Lower leg skin (tissue), 4 donors: ENCODE measurements around the gene ZDHHC19. TPM values are rescaled to one million over a fixed set of nuclear protein-coding genes. Genes with fewer than 3 reads are reported as not detected.
"Not testable (repeated sequence)": the region's sequence is repeated elsewhere in the genome, so short reads cannot be mapped to it uniquely, and the experiment has no call there.

Experiments used
- DNase-seq, 2 donors: peaks; one replicate each; pipeline ENCODE4 v3.0.0-alpha.2; 2019; ENCODE audit warnings: low spot score in 2 of 2
- H3K4me3 ChIP-seq: fragments of 200-600 bp; sonication (generic); 2 replicates; pipeline ENCODE4 v1.5.1; 2017; ENCODE audit warnings: mild to moderate bottlenecking, low read depth; ENCODE audit not compliant: poor library complexity, severe bottlenecking
- CTCF ChIP-seq, 3 donors: fragments of 450-650 bp; IDR thresholded peaks; one replicate each; pipeline ENCODE4 v1.5.1; 2016; ENCODE audit warnings: antibody characterized with exemption in 3 of 3, mild to moderate bottlenecking in 3 of 3, moderate library complexity in 2 of 3
- POLR2A ChIP-seq, 2 donors: fragments of 450-650 bp; IDR thresholded peaks; one replicate each; pipeline ENCODE4 v1.6.1; 2016 to 2017; ENCODE audit warnings: antibody characterized with exemption in 2 of 2, mild to moderate bottlenecking in 1 of 2, moderate library complexity in 1 of 2
- WGBS, 2 donors: methylation state at CpG; one replicate each; pipeline ENCODE4 v1.1.5; 2018; 5-methylcytosine and 5-hydroxymethylcytosine counted together
- intact Hi-C: fragments of 100-400 bp; cut with DNase I; formaldehyde crosslinking; loops from one replicate; pipeline ENCODE4 v1.15.0; 2023; ENCODE audit warnings: low total_unique reads
- total RNA-seq, 4 donors: library from RNA; depleted of rRNA; stranded (reverse); fragments of >200 nt; gene quantifications; one replicate each; pipeline ENCODE4 v1.1.0, GENCODE V29; 2016

The ZDHHC19 gene
- total RNA-seq, 4 donors from 2014 or later: not detected

- intact Hi-C loops: no loop called here
- DNase-seq: no peak
- WGBS, 2 donors: 78 to 81% methylated on average over 19 of the region's 19 CpGs
These were observed 36.0 kb downstream of the ZDHHC19 start for GRCh38 chr3:196175116-196175625.

GRCh38 chr3:196174652-196175051 is 36.5 kb downstream of the ZDHHC19 start:
- WGBS, 2 donors: 68 to 81% methylated on average over 3 of the region's 3 CpGs

More at GRCh38 chr3:196175116-196175625, 36.0 kb downstream of the ZDHHC19 start:
- TF ChIP-seq POLR2A (IDR thresholded peaks at IDR 0.05): no peak
- H3K4me3 ChIP-seq: no peak overlapping the region

DNA sequence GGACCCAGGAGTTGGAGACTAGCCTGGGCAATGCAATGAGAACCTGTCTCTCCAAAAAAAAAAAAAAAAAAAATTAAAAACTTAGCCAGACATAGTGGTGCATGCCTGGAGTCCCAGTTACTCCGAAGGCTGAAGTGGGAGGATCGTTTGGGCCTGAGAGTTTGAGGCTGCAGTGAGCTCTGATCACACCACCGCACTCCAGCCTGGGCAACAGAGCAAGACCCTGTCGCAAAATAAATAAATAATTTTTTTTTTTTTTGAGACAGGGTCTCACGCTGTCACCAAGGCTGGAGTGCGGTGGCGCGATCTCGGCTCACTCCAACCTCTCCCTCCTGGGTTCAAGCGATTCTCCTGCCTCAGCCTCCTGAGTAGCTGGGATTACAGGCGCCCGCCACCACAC is 40.9 kb downstream of the ZDHHC19 start:
- WGBS, 2 donors: 94 to 98% methylated on average over 12 of the region's 12 CpGs
- H3K4me3 ChIP-seq, DNase-seq, intact Hi-C loops: not testable (repeated sequence)

More at GRCh38 chr3:196174652-196175051, 36.5 kb downstream of the ZDHHC19 start:
- no peak overlapping the region for H3K4me3 ChIP-seq
- no peak for DNase-seq
- TF ChIP-seq POLR2A (IDR thresholded peaks at IDR 0.05) (no peak), CTCF (IDR thresholded peaks at IDR 0.05) (no peak)
- intact Hi-C loops: no loop called here

GRCh38 chr3:196169836-196170240 is 41.4 kb downstream of the ZDHHC19 start:
- 91 to 95% methylated on average over 5 of the region's 5 CpGs for WGBS, 2 donors
- H3K4me3 ChIP-seq: no peak overlapping the region
- intact Hi-C loops: no loop called here
- DNase-seq: no peak
- TF ChIP-seq POLR2A (IDR thresholded peaks at IDR 0.05): no peak
- no peak for TF ChIP-seq CTCF (IDR thresholded peaks at IDR 0.05)

GRCh38 chr3:196168808-196169391 is 42.3 kb downstream of the ZDHHC19 start:
- intact Hi-C loops: no loop called here
- DNase-seq: no peak
- TF ChIP-seq CTCF (IDR thresholded peaks at IDR 0.05): no peak
- TF ChIP-seq POLR2A (IDR thresholded peaks at IDR 0.05): no peak
- no peak overlapping the region for H3K4me3 ChIP-seq
- 56 to 58% methylated on average over 6 of the region's 6 CpGs for WGBS, 2 donors

GRCh38 chr3:196166741-196167140 is 44.5 kb downstream of the ZDHHC19 start:
- TF ChIP-seq CTCF (IDR thresholded peaks at IDR 0.05) (no peak), POLR2A (IDR thresholded peaks at IDR 0.05) (no peak)
- intact Hi-C loops: no loop called here
- H3K4me3 ChIP-seq: no peak overlapping the region
- 91 to 92% methylated on average over 7 of the region's 7 CpGs for WGBS, 2 donors
- no peak for DNase-seq

GRCh38 chr3:196165850-196166249 is 45.4 kb downstream of the ZDHHC19 start:
- 74 to 80% methylated on average over 7 of the region's 7 CpGs for WGBS, 2 donors
- intact Hi-C loops: no loop called here
- H3K4me3 ChIP-seq: no peak overlapping the region
- TF ChIP-seq POLR2A (IDR thresholded peaks at IDR 0.05): no peak
- no peak for TF ChIP-seq CTCF (IDR thresholded peaks at IDR 0.05)
- DNase-seq: no peak

DNA sequence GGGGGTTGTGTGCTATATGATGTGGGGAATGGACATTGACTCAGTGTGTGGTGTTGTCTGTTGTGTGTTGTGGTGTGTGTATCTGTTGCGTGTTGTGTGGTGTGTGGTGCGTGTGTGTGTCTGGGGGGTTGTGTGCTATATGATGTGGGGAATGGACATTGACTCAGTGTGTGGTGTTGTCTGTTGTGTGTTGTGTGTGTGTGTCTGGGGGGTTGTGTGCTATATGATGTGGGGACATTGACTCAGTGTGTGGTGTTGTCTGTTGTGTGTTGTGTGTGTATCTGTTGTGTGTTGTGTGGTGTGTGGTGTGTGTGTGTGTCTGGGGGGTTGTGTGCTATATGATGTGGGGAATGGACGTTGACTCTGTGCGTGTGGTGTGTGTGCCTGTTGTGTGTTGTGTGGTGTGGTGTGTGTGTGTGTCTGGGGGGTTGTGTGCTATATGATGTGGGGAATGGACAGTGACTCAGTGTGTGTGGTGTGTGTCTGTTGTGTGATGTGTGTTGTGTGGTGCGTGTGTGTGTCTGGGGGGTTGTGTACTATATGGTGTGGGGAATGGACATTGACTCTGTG is 46.1 kb downstream of the ZDHHC19 start:
- 75 to 83% methylated on average over 5 of the region's 5 CpGs for WGBS, 2 donors
- H3K4me3 ChIP-seq, DNase-seq, intact Hi-C loops: not testable (repeated sequence)
